ENCODE results near the gene MRGPRX1.

GRCh38 chr11:18986744-18987143, 47.5 kb upstream of the MRGPRX1 start:
- TF ChIP-seq CTCF (conservative IDR thresholded peaks at IDR 0.05; ENCODE audit: low read depth in 2 of 2), result no peak
- TF ChIP-seq ETS1 (IDR thresholded peaks at IDR 0.05), result no peak
- no peak for TF ChIP-seq EZH2 (IDR thresholded peaks at IDR 0.05; ENCODE audit: low read depth, unreplicated experiment)
- TF ChIP-seq JUNB (IDR thresholded peaks at IDR 0.05; ENCODE audit: unreplicated experiment), result no peak
- no peak for TF ChIP-seq POLR2AphosphoS5 (IDR thresholded peaks at IDR 0.05; ENCODE audit: low read depth)
- TF ChIP-seq ZNF114 (CRISPR knock-in tag; IDR thresholded peaks at IDR 0.05), result no peak
- no peak for TF ChIP-seq NANOG (IDR thresholded peaks at IDR 0.05; ENCODE audit: borderline replicate concordance)
- no peak for TF ChIP-seq ZNF331 (CRISPR knock-in tag; IDR thresholded peaks at IDR 0.05; ENCODE audit: low read depth)
- TF ChIP-seq EZH2phosphoT487 (IDR thresholded peaks at IDR 0.05; ENCODE audit: unreplicated experiment), result no peak
